ENCODE measurements around the gene XAGE2.

XAGE2 gene

DNA sequence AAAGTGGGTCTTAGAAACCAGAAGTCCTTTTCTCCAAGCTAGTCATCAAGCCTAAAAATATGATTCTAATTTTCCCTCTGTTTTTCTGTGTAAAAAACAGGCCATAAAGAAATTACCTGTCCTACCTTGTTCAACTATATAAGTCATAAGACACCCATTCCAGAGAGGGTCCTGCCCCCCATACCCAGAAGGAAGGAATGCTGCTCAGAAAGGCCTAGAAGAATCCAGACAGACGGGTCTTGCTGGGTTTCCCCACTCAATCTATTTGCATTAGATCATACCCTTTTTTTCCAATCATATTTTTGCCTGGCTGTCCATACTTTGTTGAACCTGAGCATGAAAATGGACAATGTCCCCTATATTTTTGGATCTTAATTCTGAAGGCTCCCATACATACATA is 16.3 kb upstream of the XAGE2 start:
- TF ChIP-seq, protein P1, sequence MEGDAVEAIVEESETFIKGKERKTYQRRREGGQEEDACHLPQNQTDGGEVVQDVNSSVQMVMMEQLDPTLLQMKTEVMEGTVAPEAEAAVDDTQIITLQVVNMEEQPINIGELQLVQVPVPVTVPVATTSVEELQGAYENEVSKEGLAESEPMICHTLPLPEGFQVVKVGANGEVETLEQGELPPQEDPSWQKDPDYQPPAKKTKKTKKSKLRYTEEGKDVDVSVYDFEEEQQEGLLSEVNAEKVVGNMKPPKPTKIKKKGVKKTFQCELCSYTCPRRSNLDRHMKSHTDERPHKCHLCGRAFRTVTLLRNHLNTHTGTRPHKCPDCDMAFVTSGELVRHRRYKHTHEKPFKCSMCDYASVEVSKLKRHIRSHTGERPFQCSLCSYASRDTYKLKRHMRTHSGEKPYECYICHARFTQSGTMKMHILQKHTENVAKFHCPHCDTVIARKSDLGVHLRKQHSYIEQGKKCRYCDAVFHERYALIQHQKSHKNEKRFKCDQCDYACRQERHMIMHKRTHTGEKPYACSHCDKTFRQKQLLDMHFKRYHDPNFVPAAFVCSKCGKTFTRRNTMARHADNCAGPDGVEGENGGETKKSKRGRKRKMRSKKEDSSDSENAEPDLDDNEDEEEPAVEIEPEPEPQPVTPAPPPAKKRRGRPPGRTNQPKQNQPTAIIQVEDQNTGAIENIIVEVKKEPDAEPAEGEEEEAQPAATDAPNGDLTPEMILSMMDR (conservative IDR thresholded peaks at IDR 0.05; ENCODE audit: control insufficient read depth, insufficient read depth, low read depth, low read length): no peak
- DNase-seq (ENCODE audit: low read depth): no peak
- H3K4me3 ChIP-seq (ENCODE audit: control insufficient read depth, low read depth, low read length): no peak overlapping the region

DNA sequence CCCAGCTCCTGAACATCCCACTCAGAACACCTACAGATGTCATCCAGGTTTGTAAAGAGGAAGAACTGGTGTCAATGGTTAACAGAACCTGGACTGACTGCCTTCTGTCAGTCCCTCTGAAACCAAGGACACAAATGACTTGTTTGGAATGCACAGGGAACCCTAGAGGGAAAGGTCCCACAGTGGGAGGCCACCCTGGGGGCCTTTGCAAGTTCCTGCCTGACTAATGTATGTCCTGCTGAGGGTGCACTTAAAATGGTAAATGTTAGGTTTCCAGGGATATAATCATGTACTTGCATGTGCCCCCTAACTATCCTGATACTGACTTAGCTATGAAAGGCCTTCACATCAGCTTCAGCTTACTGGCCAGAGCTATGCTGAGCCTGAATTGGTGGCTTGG is 15.0 kb upstream of the XAGE2 start:
- no peak overlapping the region for H3K4me3 ChIP-seq (ENCODE audit: control insufficient read depth, low read depth, low read length)
- TF ChIP-seq, protein P1 (conservative IDR thresholded peaks at IDR 0.05; ENCODE audit: control insufficient read depth, insufficient read depth, low read depth, low read length): no peak
- DNase-seq (ENCODE audit: low read depth): no peak

DNA sequence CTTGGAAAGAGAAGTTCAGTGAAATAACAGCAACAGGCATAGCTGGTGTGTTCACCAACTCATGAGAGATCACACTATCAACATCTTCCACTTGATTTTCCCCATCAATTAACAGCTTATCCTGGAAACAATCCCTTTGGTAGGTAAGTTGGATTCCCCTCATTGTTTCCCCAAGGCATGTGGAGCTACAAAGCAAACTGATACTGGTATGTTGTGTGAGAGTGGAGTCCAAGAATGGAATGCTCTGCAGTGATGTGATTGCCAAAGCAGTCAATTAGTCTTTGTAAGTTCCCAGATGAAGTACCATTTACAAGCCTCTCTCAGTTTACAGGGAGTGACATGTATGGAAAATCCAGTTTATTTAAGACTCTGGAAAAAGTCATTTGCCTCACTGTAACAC is 13.7 kb upstream of the XAGE2 start:
- TF ChIP-seq, protein P1 (conservative IDR thresholded peaks at IDR 0.05; ENCODE audit: control insufficient read depth, insufficient read depth, low read depth, low read length): no peak
- no peak for DNase-seq (ENCODE audit: low read depth)
- no peak overlapping the region for H3K4me3 ChIP-seq (ENCODE audit: control insufficient read depth, low read depth, low read length)

DNA sequence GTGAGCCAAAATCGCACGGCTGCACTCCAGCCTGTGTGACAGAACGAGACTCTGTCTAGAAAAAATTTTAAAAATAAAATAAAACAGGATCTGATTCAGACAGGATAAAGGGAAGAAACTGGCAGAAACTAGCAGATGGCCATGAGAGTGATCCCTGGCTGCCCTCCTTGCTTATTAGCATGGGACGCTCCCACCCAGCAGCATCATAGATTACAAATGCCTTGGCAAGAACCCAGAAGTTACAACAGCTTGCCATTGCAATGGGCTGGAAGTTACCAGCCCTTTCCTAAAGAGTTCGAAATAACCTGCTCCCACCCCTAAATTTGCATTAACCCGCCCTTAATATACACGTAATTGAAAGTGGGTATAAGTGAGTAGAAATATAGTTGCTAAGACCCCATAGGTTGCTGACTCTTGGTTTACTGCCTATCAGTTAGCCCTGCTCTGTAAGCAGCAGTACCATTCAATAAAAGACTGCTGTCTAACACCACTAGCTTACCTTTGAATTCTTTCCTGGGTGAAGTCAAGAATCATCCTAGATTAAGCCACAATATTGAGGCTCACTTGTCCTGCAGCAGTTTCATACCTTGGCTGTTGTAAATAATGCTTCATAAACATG is 9.1 kb upstream of the XAGE2 start:
- no peak overlapping the region for H3K4me3 ChIP-seq (ENCODE audit: control insufficient read depth, low read depth, low read length)
- peak; percentile 65 for DNase-seq (ENCODE audit: low read depth)
- TF ChIP-seq, protein P1 (conservative IDR thresholded peaks at IDR 0.05; ENCODE audit: control insufficient read depth, insufficient read depth, low read depth, low read length): no peak

DNA sequence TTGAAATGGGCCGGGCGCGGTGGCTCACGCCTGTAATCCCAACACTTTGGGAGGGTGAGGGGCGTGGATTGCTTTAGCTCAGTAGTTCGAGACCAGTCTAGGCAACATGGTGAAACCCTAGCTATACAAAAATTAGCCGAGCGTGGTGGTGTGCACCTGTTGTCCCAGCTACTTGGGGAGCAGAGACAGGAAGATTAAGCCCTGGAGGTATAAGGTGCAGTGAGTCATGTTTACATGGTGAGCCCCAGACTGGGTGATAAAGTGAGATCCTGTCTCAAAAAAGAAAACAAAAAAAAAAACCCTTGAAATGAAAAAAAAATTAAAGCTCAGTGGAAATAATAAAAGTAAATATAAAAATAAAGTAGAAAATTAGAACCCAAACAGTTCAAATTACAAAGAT is 6.9 kb upstream of the XAGE2 start:
- no peak overlapping the region for H3K4me3 ChIP-seq (ENCODE audit: control insufficient read depth, low read depth, low read length)
- TF ChIP-seq, protein P1 (conservative IDR thresholded peaks at IDR 0.05; ENCODE audit: control insufficient read depth, insufficient read depth, low read depth, low read length): no peak
- no peak for DNase-seq (ENCODE audit: low read depth)

DNA sequence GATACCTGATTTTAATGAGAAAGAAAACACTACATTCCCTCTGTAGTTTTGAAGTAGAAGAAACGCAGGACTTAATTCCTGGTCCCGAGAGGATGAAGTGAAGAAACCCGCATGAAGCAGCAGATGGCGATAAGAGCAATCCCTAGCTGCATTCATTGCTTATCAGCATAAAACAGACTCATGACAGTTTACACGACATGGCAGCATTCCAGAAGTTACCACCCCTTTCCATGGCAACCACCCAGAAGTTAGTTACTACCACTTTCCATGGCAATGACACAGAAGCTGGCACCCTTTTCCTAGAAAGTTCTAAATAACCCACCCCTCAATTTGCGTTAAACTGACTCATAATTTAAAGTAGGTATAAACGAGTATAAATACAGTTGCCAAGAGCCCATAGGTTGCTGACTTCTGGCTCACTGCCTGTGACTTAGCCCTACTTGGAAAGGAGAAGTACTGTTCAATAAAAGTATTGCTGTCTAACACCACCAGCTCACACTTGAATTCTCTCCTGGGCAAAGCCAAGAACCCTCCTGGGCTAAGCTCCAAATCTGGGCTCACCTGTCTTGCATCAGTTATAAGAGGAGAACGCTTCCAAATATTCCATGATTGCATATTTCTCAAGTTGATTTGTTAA is 5.5 kb upstream of the XAGE2 start:
- no peak overlapping the region for H3K4me3 ChIP-seq (ENCODE audit: control insufficient read depth, low read depth, low read length)
- peak; percentile 14 for DNase-seq (ENCODE audit: low read depth)
- TF ChIP-seq, protein P1 (conservative IDR thresholded peaks at IDR 0.05; ENCODE audit: control insufficient read depth, insufficient read depth, low read depth, low read length): peak; percentile 11

Measured in fibroblast of mammary gland (primary cell).